ENCODE measurements around the gene NEUROD1. TPM values are rescaled to one million over a fixed set of nuclear protein-coding genes. Genes with fewer than 3 reads are reported as not detected.

Gene NEUROD1
- total RNA-seq, 1 donor from 2014 or later: not detected

GRCh38 chr2:181686576-181687185, 6.4 kb upstream of the NEUROD1 start:
- ATAC-seq: no peak
- H3K4me3 ChIP-seq: no peak overlapping the region
- no peaks in the 10 kb centered on the region for H3K9me3 ChIP-seq
- peaks cover 17% of the 10 kb centered on the region for H3K4me1 ChIP-seq
- intact Hi-C loops (cut with DNase I): no loop called here
- TF ChIP-seq CTCF (IDR thresholded peaks at IDR 0.05): no peak
- H3K27ac ChIP-seq: no peak overlapping the region
- H3K27me3 ChIP-seq (ENCODE audit: low read depth): peaks cover 53% of the 10 kb centered on the region
- no peaks in the 10 kb centered on the region for H3K36me3 ChIP-seq
- no peak for DNase-seq

- Histone ChIP-seq H3K9me3 (no peaks in the 10 kb centered on the region), H3K4me3 (no peak overlapping the region), H3K27me3 (ENCODE audit: low read depth) (peaks cover 67% of the 10 kb centered on the region), H3K36me3 (no peaks in the 10 kb centered on the region), H3K27ac (no peak overlapping the region), H3K4me1 (peaks cover 26% of the 10 kb centered on the region)
- no peak for DNase-seq
- intact Hi-C loops (cut with DNase I): no loop called here
- no peak for TF ChIP-seq CTCF (IDR thresholded peaks at IDR 0.05)
- ATAC-seq: no peak
Measured at GRCh38 chr2:181685150-181685688, 4.9 kb upstream of the NEUROD1 start.

- Histone ChIP-seq H3K4me1 (peaks cover 26% of the 10 kb centered on the region), H3K9me3 (no peaks in the 10 kb centered on the region), H3K27ac (no peak overlapping the region), H3K4me3 (no peak overlapping the region), H3K27me3 (ENCODE audit: low read depth) (peaks cover 73% of the 10 kb centered on the region), H3K36me3 (no peaks in the 10 kb centered on the region)
- DNase-seq (no peak), ATAC-seq (no peak)
- intact Hi-C loops (cut with DNase I): no loop called here
- TF ChIP-seq CTCF (IDR thresholded peaks at IDR 0.05): no peak
Measured at GRCh38 chr2:181684454-181685149, 4.3 kb upstream of the NEUROD1 start.

GRCh38 chr2:181683518-181684453, 3.5 kb upstream of the NEUROD1 start:
- ATAC-seq (peak in 1 of 2 donors; percentile 13), DNase-seq (no peak)
- Histone ChIP-seq H3K27ac (no peak overlapping the region), H3K9me3 (no peaks in the 10 kb centered on the region), H3K4me3 (peak overlapping the region; percentile 11), H3K36me3 (no peaks in the 10 kb centered on the region), H3K27me3 (ENCODE audit: low read depth) (peaks cover 82% of the 10 kb centered on the region), H3K4me1 (peaks cover 26% of the 10 kb centered on the region)
- no peak for TF ChIP-seq CTCF (IDR thresholded peaks at IDR 0.05)
- intact Hi-C loops (cut with DNase I): no loop called here

DNA sequence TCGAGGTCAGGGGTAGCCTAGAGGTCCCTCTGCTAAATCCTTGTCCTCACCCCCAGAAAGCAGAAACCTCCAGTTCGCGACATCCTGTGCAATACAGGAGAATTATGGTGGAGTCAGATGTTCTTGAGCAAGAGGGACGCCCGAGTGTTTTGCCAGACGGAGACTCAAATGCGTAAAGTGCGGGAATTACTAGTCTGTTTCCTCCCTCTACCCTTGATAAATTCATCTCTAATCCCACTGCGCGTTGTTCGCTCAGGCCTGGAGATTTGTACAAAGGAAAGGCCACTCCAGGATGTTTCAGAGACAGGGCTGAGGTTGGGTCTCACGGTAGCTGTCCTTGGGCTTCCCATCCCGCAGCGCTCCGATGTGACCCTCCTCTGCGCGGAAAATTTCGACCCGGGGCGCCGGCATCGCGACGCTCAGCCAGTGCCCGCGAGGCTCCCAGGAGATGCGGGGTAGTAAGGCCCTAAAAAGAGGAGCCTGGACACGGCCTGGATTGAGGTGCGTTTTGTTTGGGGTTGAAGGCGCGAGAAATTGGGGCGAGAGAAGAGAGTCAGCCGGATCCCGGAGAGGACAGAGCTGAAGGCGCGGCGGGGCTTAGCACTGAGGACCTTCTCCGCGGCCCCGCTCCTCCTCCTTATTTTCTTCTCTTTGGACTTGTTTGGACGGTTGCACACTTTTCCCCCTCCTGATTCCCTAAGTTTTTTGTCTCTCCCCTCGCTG, 2.6 kb upstream of the NEUROD1 start:
- Histone ChIP-seq H3K4me3 (peak overlapping the region; percentile 11), H3K4me1 (peaks cover 26% of the 10 kb centered on the region), H3K27me3 (ENCODE audit: low read depth) (peaks cover 89% of the 10 kb centered on the region), H3K36me3 (no peaks in the 10 kb centered on the region), H3K9me3 (no peaks in the 10 kb centered on the region), H3K27ac (no peak overlapping the region)
- intact Hi-C loops (cut with DNase I): no loop called here
- DNase-seq: no peak
- no peak for TF ChIP-seq CTCF (IDR thresholded peaks at IDR 0.05)
- no peak for ATAC-seq
